SH-SY5Y (cell line): ENCODE data around the gene ZFR.

ENCODE experiments used
- GATA2 ChIP-seq: IDR thresholded peaks from 2 replicates; pipeline ENCODE4 v1.6.1; 2011; ENCODE audit warnings: mild to moderate bottlenecking, low read depth, low read length
- GATA3 ChIP-seq: IDR thresholded peaks from 2 replicates; pipeline ENCODE4 v1.6.1; 2011; ENCODE audit warnings: low read depth, mild to moderate bottlenecking, low read length, moderate library complexity

The ZFR gene

GRCh38 chr5:32403760-32404159 is 40.8 kb downstream of the ZFR start:
- no peak for TF ChIP-seq GATA2
- TF ChIP-seq GATA3, result no peak

GRCh38 chr5:32400401-32400800 is 44.1 kb downstream of the ZFR start:
- TF ChIP-seq GATA2, result no peak
- TF ChIP-seq GATA3, result no peak

GRCh38 chr5:32394981-32395380 is 49.6 kb downstream of the ZFR start:
- no peak for TF ChIP-seq GATA2
- no peak for TF ChIP-seq GATA3

GRCh38 chr5:32392039-32392438 is 52.5 kb downstream of the ZFR start:
- TF ChIP-seq GATA2 (no peak), GATA3 (no peak)

- TF ChIP-seq GATA3 (no peak), GATA2 (no peak)
Measured at GRCh38 chr5:32390819-32391591, 53.5 kb downstream of the ZFR start.

- TF ChIP-seq GATA2, result no peak
- TF ChIP-seq GATA3, result no peak
Measured at GRCh38 chr5:32388432-32389129, 56.0 kb downstream of the ZFR start.

- no peak for TF ChIP-seq GATA3
- TF ChIP-seq GATA2, result no peak
Measured at GRCh38 chr5:32387841-32388240, 56.7 kb downstream of the ZFR start.

GRCh38 chr5:32387211-32387610 is 57.3 kb downstream of the ZFR start:
- no peak for TF ChIP-seq GATA3
- no peak for TF ChIP-seq GATA2

GRCh38 chr5:32384621-32385020 is 59.9 kb downstream of the ZFR start:
- no peak for TF ChIP-seq GATA3
- no peak for TF ChIP-seq GATA2

- no peak for TF ChIP-seq GATA3
- TF ChIP-seq GATA2, result no peak
Measured at GRCh38 chr5:32383586-32383985, 61.0 kb downstream of the ZFR start.

GRCh38 chr5:32383065-32383464 is 61.5 kb downstream of the ZFR start:
- TF ChIP-seq GATA3, result no peak
- no peak for TF ChIP-seq GATA2

- no peak for TF ChIP-seq GATA3
- TF ChIP-seq GATA2, result no peak
Measured at GRCh38 chr5:32379421-32379820, 65.1 kb downstream of the ZFR start.

- no peak for TF ChIP-seq GATA2
- no peak for TF ChIP-seq GATA3
Measured at GRCh38 chr5:32378966-32379365, 65.6 kb downstream of the ZFR start.

- TF ChIP-seq GATA3 (no peak), GATA2 (no peak)
Measured at GRCh38 chr5:32369542-32370155, 74.9 kb downstream of the ZFR start.

- TF ChIP-seq GATA2, result no peak
- TF ChIP-seq GATA3, result no peak
Measured at GRCh38 chr5:32369032-32369431, 75.5 kb downstream of the ZFR start.

- TF ChIP-seq GATA2, result no peak
- TF ChIP-seq GATA3, result no peak
Measured at GRCh38 chr5:32365623-32366022, 78.9 kb downstream of the ZFR start.

- no peak for TF ChIP-seq GATA2
- no peak for TF ChIP-seq GATA3
Measured at GRCh38 chr5:32363030-32363429, 81.5 kb downstream of the ZFR start.
